Lung (tissue), 12 donors: Measurements from ENCODE around the gene ACSM6. TPM values are rescaled to one million over a fixed set of nuclear protein-coding genes. Genes with fewer than 3 reads are reported as not detected.
A peak's percentile ranks its signal among the peaks of the same experiment; 100 is the strongest.

Source experiments
- ATAC-seq: fragments of 200-7000 bp; cut with Tn5 transposase; one replicate; pipeline ENCODE4 v1.9.1; 2020; ENCODE audit warnings: moderate number of reproducible peaks; ENCODE audit not compliant: insufficient read depth, low FRiP score
- DNase-seq, 3 donors: peaks; one replicate each; pipeline ENCODE4 v3.0.0-alpha.2; 2013 to 2017
- H3K27ac ChIP-seq, 2 donors: one replicate each; pipeline ENCODE4 v1.5.1; 2013; ENCODE audit warnings: mild to moderate bottlenecking in 2 of 2, moderate library complexity in 2 of 2, control low read depth in 1 of 2, inconsistent platforms in 1 of 2, low read depth in 1 of 2, low read length in 1 of 2
- H3K27me3 ChIP-seq, 3 donors: one replicate each; pipeline ENCODE4 v1.5.1; 2013; ENCODE audit warnings: low read length in 2 of 3; ENCODE audit not compliant: control insufficient read depth in 3 of 3, insufficient read depth in 3 of 3
- H3K36me3 ChIP-seq, 4 donors: one replicate each; pipeline ENCODE4 v1.5.1; 2013; ENCODE audit warnings: low read length in 4 of 4, mild to moderate bottlenecking in 1 of 4, moderate library complexity in 1 of 4; ENCODE audit not compliant: control insufficient read depth in 4 of 4, insufficient read depth in 4 of 4
- H3K4me1 ChIP-seq, 5 donors: one replicate each; pipeline ENCODE4 v1.5.1; 2013; ENCODE audit warnings: low read length in 5 of 5, mild to moderate bottlenecking in 2 of 5, moderate library complexity in 1 of 5; ENCODE audit not compliant: control insufficient read depth in 5 of 5, insufficient read depth in 5 of 5
- H3K4me3 ChIP-seq: one replicate; pipeline ENCODE4 v1.5.1; 2013; ENCODE audit warnings: mild to moderate bottlenecking, control low read depth, moderate library complexity
- H3K9ac ChIP-seq, 2 donors: one replicate each; pipeline ENCODE4 v1.5.1; 2013; ENCODE audit warnings: low read length in 2 of 2, control low read depth in 1 of 2; ENCODE audit not compliant: insufficient read depth in 1 of 2
- H3K9me3 ChIP-seq, 4 donors: one replicate each; pipeline ENCODE4 v1.5.1; 2013; ENCODE audit warnings: low read length in 3 of 4, mild to moderate bottlenecking in 1 of 4, moderate library complexity in 1 of 4; ENCODE audit not compliant: control insufficient read depth in 4 of 4, insufficient read depth in 3 of 4
- WGBS, 2 donors: extraction: QIAGEN DNeasy Blood & Tissue Kit; methylation state at CpG; one replicate each; pipeline ENCODE4 v1.1.7; 2013; 5-methylcytosine and 5-hydroxymethylcytosine counted together
- polyA plus RNA-seq, 2 donors: library from polyadenylated mRNA; stranded (reverse); fragments of 200-250 nt; gene quantifications; one replicate each; pipeline ENCODE4 v1.2.1, GENCODE V29; 2013
- total RNA-seq, 2 donors: library from RNA; depleted of rRNA in 1 of 2; stranded (reverse); fragments of >200 nt in 1 of 2; gene quantifications; one replicate each; pipeline ENCODE4 v1.2.1, GENCODE V29; 2014 to 2021
- TF ChIP-seq, protein P1 (sequence below): IDR thresholded peaks from 2 replicates; pipeline ENCODE4 v1.5.1; 2012; ENCODE audit warnings: mild to moderate bottlenecking; ENCODE audit errors: control extremely low read depth, extremely low read depth
- donor health status: control.
- donor health status: control.
- donor health status: Bipolar disorder and iron deficiency.
- donor health status: healthy.
- donor health status: DM: yes; HTN: yes; CAD: no.

Gene ACSM6
- total and polyA plus RNA-seq, 4 donors, result not detected

DNA sequence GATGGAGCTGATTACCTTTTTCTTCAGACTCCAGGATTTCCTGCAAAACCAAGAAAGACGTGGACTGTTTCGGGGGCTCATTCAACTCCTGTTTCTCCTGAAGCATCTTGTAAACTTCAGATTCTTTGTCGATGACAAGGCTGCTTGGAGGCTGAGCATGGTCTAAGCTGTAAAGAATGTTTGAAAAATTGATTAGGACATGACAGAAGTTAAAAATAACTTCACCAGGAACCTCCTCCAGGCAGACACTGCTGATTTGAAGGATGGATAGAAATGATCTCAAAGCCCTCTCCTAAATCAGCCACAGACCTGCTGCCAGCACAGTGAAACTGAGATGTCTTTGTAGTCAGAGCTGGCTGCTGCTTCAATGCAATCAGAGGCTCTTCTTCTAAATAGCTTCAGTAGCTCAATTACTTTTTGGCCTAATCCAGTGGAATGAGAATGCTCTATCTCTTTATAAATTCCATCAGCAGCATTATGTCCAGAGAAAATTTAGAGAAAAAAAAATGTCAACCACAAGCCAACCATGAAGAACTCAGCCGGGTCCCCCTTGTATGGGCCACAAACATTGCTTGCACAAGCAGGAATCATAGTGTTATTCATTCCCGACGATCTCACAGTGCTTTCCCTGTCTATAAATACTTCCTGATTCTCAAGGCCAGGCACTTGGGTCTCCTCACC is 53.3 kb downstream of the ACSM6 start:
- Histone ChIP-seq H3K9me3 (no peaks in the 10 kb centered on the region), H3K9ac (no peak overlapping the region), H3K4me1 (peaks cover 0 to 24% (median 4%) of the 10 kb centered on the region in 5 donors), H3K36me3 (peaks cover 8 to 31% (median 12%) of the 10 kb centered on the region in 4 donors), H3K27me3 (no peaks in the 10 kb centered on the region), H3K4me3 (no peak overlapping the region), H3K27ac (peak overlapping the region; percentile 10 to 20)
- TF ChIP-seq, protein P1, sequence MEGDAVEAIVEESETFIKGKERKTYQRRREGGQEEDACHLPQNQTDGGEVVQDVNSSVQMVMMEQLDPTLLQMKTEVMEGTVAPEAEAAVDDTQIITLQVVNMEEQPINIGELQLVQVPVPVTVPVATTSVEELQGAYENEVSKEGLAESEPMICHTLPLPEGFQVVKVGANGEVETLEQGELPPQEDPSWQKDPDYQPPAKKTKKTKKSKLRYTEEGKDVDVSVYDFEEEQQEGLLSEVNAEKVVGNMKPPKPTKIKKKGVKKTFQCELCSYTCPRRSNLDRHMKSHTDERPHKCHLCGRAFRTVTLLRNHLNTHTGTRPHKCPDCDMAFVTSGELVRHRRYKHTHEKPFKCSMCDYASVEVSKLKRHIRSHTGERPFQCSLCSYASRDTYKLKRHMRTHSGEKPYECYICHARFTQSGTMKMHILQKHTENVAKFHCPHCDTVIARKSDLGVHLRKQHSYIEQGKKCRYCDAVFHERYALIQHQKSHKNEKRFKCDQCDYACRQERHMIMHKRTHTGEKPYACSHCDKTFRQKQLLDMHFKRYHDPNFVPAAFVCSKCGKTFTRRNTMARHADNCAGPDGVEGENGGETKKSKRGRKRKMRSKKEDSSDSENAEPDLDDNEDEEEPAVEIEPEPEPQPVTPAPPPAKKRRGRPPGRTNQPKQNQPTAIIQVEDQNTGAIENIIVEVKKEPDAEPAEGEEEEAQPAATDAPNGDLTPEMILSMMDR, result no peak
- peak in 1 of 3 donors; percentile 8 for DNase-seq
- ATAC-seq, result no peak
- WGBS, 2 donors, result 51 to 68% methylated on average over 6 of the region's 6 CpGs

DNA sequence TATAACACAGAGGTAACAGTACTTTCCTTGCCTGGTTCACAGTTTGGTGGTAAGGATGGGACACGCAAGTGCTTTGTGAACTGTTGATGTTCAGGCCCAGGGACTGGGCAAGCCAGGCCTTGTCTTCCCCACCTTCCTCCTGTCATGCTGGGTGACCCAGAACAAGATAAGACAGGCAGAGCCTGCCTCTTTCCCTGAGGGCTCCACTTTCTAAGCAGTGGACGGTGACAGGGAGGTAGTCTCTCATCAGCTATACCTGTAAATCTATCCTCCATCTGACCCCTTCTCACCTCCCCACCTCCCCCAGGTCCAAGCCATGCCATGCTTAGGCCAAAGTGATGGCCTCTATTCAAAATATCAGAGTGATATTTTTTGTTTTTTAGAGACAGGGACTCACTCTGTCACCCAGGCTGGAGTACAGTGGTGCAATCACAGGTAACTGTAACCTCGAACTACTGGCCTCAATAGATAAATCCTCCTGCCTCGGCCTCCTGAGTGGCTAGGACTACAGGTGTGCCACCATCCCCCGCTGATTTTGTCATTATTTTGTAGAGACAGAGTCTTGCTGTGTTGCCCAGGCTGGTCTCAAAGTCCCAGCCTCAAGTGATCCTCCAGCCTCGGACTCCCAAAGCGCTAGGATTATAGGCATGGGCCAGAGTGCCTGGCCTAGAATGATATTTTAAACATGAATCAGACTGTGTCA is 54.0 kb downstream of the ACSM6 start:
- Histone ChIP-seq H3K9me3 (no peaks in the 10 kb centered on the region), H3K36me3 (peaks cover 8 to 27% (median 12%) of the 10 kb centered on the region in 4 donors), H3K27me3 (no peaks in the 10 kb centered on the region), H3K4me3 (no peak overlapping the region), H3K27ac (peak overlapping the region; percentile 1 to 10), H3K4me1 (peaks cover 0 to 24% (median 4%) of the 10 kb centered on the region in 5 donors), H3K9ac (no peak overlapping the region)
- 94% methylated on average over 7 of the region's 7 CpGs for WGBS, 2 donors
- TF ChIP-seq, protein P1, result no peak
- DNase-seq (peak in 1 of 3 donors; percentile 21), ATAC-seq (no peak)

DNA sequence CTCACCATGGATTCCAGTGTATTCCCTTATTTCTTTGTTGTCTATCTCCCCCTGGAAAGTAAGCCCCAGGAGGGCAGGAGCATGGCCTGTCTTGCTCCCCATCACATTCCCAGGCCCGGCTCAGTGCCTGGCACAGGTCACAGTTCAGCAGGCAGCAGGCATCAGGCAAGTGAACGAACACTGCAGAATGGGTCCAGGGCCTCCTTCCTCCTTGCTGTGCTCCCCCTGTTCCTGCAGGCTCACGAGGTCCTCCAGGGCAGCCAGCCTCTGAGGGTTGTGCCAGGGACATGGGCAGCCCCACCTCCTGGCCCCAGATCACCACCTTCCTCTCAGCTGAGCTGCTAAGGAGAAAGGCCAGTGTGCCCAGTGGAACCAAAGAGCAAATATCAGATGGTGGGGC is 55.0 kb downstream of the ACSM6 start:
- Histone ChIP-seq H3K27me3 (no peaks in the 10 kb centered on the region), H3K9me3 (no peaks in the 10 kb centered on the region), H3K27ac (peak overlapping the region in 1 of 2 donors; percentile 3), H3K36me3 (peaks cover 8 to 27% (median 12%) of the 10 kb centered on the region in 4 donors), H3K4me3 (no peak overlapping the region), H3K9ac (no peak overlapping the region), H3K4me1 (peaks cover 0 to 24% (median 4%) of the 10 kb centered on the region in 5 donors)
- DNase-seq, result no peak
- whole genome bisulfite sequencing, 2 donors, result 70 to 72% methylated on average over 3 of the region's 3 CpGs
- ATAC-seq, result no peak
- TF ChIP-seq, protein P1, result no peak
